Subcutaneous abdominal adipose tissue (tissue), 5 donors: ENCODE results near the gene GLB1L2.
"Not testable (repeated sequence)": the region's sequence is repeated elsewhere in the genome, so short reads cannot be mapped to it uniquely, and the experiment has no call there.

Experiments used
- H3K27ac ChIP-seq: one replicate; pipeline ENCODE4 v1.7.0; 2013; ENCODE audit warnings: low read depth, mild to moderate bottlenecking, inconsistent platforms, low read length, moderate library complexity
- H3K27me3 ChIP-seq, 5 donors: one replicate each; pipeline ENCODE4 v1.7.0; 2013; ENCODE audit warnings: low read length in 5 of 5, inconsistent platforms in 1 of 5; ENCODE audit not compliant: control insufficient read depth in 5 of 5, insufficient read depth in 4 of 5
- H3K36me3 ChIP-seq, 5 donors: one replicate each; pipeline ENCODE4 v1.7.0; 2013; ENCODE audit warnings: low read length in 5 of 5; ENCODE audit not compliant: control insufficient read depth in 5 of 5, insufficient read depth in 5 of 5
- H3K4me1 ChIP-seq, 5 donors: one replicate each; pipeline ENCODE4 v1.7.0; 2013; ENCODE audit warnings: low read length in 5 of 5, mild to moderate bottlenecking in 3 of 5, moderate library complexity in 1 of 5; ENCODE audit not compliant: control insufficient read depth in 5 of 5, insufficient read depth in 5 of 5
- H3K4me3 ChIP-seq, 5 donors: one replicate each; pipeline ENCODE4 v1.7.0; 2013; ENCODE audit warnings: low read length in 5 of 5, low read depth in 1 of 5
- H3K9ac ChIP-seq, 5 donors: one replicate each; pipeline ENCODE4 v1.7.0; 2013; ENCODE audit warnings: low read length in 5 of 5, mild to moderate bottlenecking in 4 of 5, moderate library complexity in 3 of 5
- H3K9me3 ChIP-seq, 5 donors: one replicate each; pipeline ENCODE4 v1.7.0; 2013; ENCODE audit warnings: low read length in 5 of 5; ENCODE audit not compliant: control insufficient read depth in 5 of 5
- donor health status: healthy.
- donor health status: healthy.
- donor health status: healthy.
- donor health status: healthy.
- donor health status: healthy.

GLB1L2 gene

DNA sequence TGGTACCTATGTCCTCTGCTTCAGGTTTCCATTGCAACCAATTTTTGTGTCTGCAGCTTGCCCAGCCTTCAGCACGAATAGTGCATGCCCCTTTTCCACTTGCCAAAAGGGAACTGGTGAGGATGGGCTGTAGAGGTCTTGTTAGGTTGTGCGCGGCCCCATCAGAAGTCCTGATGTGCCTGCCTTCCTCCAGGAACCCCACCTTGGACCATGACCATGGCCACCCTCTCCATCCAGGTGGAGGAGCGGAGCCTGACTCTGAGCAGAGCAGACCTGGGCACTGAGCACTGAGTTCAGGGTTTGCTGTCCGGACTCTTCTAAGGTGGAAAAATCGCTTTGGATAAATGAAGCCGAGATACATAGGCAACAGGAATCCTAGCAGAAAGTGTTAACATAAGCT, 6.9 kb downstream of the GLB1L2 start:
- Histone ChIP-seq H3K4me3 (no peak overlapping the region), H3K27ac (no peak overlapping the region), H3K9ac (no peak overlapping the region), H3K36me3 (no peaks in the 10 kb centered on the region), H3K27me3 (peaks cover 0 to 12% (median 5%) of the 10 kb centered on the region in 5 donors), H3K4me1 (no peaks in the 10 kb centered on the region), H3K9me3 (no peaks in the 10 kb centered on the region)

DNA sequence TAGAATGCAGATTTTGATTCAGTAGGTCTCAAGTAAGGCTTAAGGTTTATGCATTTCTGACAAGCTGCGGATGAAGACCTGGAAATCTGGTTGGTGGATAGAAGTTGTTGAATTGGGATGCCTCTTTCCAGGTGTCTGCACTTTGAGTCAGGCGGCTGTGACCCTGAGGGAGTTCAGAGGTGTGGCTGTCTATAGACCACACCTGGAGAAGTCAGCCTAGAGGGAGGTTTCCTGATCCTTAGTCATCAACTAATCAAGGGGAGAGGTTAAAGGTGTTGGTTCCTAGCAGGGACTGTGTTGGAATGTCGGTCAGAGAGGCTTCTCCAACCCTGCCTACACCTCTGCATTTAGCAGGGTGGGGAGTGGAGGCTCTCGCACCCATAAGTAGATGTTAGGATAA, 8.0 kb downstream of the GLB1L2 start:
- Histone ChIP-seq H3K4me1 (no peaks in the 10 kb centered on the region), H3K27me3 (peaks cover 0 to 9% (median 3%) of the 10 kb centered on the region in 5 donors), H3K4me3 (no peak overlapping the region), H3K27ac (no peak overlapping the region), H3K9me3 (no peaks in the 10 kb centered on the region), H3K9ac (no peak overlapping the region), H3K36me3 (no peaks in the 10 kb centered on the region)

DNA sequence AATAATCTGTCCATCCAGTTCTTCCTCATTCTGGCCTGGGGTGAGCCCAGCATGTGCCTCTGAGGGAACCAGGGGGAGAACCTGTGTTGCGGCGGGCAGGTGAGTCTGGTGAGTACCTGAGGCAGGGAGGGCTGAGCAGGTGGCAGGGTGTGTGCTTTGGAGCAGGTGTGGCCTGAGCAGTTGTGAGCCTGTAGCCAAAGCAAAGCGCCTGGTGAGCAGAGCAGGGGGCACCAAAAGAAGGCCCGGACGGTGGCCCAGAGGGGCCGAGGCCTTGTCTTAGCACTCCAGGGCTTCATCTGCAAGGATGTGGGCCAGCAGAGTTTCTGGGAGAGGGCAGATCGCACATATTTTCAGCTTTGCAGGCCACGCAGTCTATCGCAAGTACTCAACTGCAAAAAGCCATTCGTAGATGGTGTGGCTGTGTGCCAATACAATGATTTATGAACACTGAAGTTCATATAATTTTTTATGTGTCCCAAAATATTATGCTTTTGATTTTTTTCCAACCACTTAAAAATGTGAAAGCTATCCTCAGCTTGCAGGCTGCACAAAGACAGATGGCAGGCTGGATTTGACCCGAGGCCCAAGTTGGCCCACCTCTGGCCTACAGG, 8.7 kb downstream of the GLB1L2 start:
- Histone ChIP-seq H3K27me3 (peaks cover 0 to 9% (median 3%) of the 10 kb centered on the region in 5 donors), H3K9me3 (no peaks in the 10 kb centered on the region), H3K9ac (no peak overlapping the region), H3K36me3 (no peaks in the 10 kb centered on the region), H3K27ac (no peak overlapping the region), H3K4me3 (no peak overlapping the region), H3K4me1 (no peaks in the 10 kb centered on the region)

DNA sequence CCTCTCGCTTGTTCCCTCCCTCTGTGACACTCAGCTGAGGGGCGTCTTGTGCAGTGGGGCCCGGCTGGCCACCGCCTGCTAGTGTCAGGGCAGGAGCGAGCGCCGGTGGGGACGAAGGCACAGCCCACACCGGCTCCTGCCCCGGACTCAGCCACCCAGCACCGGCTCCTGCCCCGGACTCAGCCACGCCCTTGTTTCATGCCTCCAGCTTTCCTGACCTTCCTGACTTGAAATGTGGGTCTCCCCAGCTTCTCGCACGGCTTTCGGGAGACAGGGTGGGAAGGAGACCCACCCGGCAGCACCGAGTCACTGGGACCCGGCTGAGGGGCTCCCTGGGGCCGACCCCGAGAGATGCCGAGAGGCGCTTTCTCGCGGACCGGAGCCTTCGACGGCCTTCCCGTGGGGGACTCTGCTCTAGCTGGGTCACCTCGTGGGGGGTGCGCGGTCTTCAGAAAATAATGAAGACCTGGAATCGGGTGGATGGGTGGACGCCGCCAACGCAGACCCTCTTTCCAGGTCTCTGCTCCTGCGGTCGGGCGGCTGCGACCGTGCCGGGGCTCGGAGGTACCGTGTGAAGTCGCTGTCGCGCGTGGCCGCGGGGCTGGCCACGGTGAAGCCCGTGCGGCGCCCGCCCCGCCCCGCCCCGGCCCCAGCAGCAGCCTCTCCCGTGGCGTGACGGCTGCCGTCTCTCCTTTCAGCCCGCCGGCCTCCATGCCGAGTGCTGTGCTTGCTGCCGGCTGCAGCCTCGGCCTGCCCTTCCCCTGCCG, 10.2 kb downstream of the GLB1L2 start:
- H3K9ac ChIP-seq: no peak overlapping the region
- H3K4me3 ChIP-seq: no peak overlapping the region

DNA sequence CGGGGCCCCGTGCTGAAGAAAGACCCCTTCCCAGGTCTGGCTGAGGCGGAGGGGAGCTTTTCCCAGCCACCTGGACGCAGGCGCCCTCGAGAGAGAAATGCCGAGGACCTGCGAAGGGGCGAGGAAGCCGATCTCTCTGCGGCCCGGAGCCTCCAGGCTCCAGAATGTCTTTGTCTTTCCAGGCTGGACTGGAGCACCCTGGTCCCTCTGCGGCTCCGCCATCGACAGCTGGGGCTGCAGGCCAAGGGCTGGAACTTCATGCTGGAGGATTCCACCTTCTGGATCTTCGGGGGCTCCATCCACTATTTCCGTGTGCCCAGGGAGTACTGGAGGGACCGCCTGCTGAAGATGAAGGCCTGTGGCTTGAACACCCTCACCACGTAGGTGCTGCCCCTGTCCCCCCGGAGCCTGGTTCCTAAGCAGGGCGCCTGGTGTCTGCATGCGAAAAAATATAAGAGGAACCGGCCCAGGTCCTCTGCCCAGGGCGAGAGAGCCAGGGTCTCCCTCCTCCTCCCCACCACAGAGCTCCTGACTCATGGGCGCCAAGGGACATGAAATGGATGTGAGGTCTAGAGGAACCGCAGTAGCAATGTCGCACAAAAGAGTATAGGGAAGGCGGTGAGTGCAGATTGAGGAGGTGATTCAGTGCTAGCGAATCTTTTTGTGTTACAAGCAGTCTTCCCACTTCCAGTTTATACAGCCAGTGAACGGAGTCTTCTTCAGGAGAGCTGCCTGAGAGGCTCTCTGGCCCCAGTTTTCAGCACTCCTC, 11.0 kb downstream of the GLB1L2 start:
- no peak overlapping the region for H3K27ac ChIP-seq
- no peaks in the 10 kb centered on the region for H3K9me3 ChIP-seq
- no peaks in the 10 kb centered on the region for H3K4me1 ChIP-seq
- H3K36me3 ChIP-seq: no peaks in the 10 kb centered on the region
- H3K27me3 ChIP-seq: peaks cover 3 to 12% (median 5%) of the 10 kb centered on the region in 5 donors
- H3K4me3 ChIP-seq: no peak overlapping the region
- no peak overlapping the region for H3K9ac ChIP-seq

More for the DNA sequence above, 10.2 kb downstream of the GLB1L2 start:
- Histone ChIP-seq H3K9me3 (no peaks in the 10 kb centered on the region), H3K4me1 (no peaks in the 10 kb centered on the region), H3K36me3 (no peaks in the 10 kb centered on the region), H3K27me3 (peaks cover 0 to 12% (median 5%) of the 10 kb centered on the region in 5 donors), H3K27ac (no peak overlapping the region)

DNA sequence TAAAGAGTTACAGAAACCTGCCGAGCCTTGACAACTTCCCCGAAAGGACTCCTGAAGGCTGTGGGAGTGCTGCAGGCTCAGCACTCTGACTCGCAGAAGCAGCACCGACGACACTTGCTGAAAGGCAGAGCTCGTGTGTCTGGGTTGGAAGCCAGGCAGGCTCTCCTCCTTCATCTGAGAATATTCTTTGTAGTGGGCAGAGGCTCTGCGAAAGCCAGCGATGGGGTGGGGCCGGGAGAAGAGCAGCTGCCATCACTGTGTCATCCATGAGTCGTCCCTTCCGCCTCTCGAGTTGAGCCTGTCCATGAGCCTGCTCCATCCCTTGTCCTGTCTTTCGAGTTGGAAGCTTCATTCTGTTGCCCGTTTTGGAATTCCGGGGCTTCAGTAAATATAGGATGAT, 11.9 kb downstream of the GLB1L2 start:
- no peaks in the 10 kb centered on the region for H3K36me3 ChIP-seq
- H3K9ac ChIP-seq: no peak overlapping the region
- peaks cover 3 to 12% (median 5%) of the 10 kb centered on the region in 5 donors for H3K27me3 ChIP-seq
- no peak overlapping the region for H3K27ac ChIP-seq
- no peaks in the 10 kb centered on the region for H3K4me1 ChIP-seq
- H3K9me3 ChIP-seq: no peaks in the 10 kb centered on the region
- no peak overlapping the region for H3K4me3 ChIP-seq

DNA sequence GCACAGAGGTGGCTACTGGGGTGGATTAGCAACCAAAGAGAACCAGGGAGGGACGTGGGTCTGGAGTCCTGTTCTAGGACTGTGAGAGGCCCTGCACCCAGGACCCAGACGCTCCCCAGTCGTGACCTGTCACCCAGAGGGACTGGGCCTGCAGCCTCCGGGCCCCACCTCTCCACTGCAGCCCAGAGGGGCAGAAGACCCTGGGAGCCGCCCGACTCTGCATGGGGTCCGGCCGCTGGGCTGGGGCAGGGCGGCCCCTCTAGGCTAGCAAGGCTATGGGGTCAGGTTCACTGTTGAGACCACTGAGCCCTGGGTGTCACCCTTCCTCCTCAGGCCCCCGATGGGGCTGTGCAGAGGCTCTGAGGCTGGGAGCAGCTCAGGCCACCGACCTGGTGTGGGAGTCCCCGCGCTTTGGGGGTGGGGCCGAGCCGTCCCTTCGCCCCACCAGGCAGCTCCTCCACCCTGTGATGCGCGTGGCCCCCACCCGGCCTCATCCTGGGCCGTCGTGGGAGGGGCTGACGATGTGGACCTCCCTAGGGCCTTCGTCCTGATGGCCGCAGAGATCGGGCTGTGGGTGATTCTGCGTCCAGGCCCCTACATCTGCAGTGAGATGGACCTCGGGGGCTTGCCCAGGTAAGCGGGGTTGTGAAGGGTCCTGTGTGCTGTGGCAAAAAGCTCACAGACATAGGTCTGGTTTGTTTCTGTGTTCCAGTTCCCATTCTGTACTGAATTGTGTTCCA, 12.9 kb downstream of the GLB1L2 start:
- not testable (repeated sequence) for H3K27ac ChIP-seq, H3K36me3 ChIP-seq, H3K9ac ChIP-seq, H3K4me1 ChIP-seq, H3K9me3 ChIP-seq, H3K4me3 ChIP-seq
- H3K27me3 ChIP-seq: peaks cover 3 to 12% (median 5%) of the 10 kb centered on the region in 5 donors

DNA sequence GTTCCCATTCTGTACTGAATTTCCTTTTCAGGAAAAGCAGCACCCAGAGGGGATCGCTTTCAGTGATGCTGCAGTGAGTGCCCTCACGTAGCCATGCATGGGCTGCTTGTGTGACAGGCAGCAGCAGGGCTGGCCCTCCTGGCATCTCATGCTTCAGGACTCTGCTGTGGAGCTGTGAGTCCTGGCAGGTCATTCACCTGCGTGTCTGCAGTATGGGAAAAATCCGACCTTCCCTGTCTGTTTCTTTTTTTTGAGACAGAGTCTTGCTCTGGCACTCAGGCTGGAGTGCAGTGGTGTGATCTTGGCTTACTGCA, 13.4 kb downstream of the GLB1L2 start:
- Histone ChIP-seq H3K27me3 (peaks cover 3 to 12% (median 5%) of the 10 kb centered on the region in 5 donors), H3K27ac (no peak overlapping the region), H3K9me3 (no peaks in the 10 kb centered on the region), H3K4me3 (no peak overlapping the region), H3K9ac (no peak overlapping the region), H3K4me1 (no peaks in the 10 kb centered on the region), H3K36me3 (no peaks in the 10 kb centered on the region)

DNA sequence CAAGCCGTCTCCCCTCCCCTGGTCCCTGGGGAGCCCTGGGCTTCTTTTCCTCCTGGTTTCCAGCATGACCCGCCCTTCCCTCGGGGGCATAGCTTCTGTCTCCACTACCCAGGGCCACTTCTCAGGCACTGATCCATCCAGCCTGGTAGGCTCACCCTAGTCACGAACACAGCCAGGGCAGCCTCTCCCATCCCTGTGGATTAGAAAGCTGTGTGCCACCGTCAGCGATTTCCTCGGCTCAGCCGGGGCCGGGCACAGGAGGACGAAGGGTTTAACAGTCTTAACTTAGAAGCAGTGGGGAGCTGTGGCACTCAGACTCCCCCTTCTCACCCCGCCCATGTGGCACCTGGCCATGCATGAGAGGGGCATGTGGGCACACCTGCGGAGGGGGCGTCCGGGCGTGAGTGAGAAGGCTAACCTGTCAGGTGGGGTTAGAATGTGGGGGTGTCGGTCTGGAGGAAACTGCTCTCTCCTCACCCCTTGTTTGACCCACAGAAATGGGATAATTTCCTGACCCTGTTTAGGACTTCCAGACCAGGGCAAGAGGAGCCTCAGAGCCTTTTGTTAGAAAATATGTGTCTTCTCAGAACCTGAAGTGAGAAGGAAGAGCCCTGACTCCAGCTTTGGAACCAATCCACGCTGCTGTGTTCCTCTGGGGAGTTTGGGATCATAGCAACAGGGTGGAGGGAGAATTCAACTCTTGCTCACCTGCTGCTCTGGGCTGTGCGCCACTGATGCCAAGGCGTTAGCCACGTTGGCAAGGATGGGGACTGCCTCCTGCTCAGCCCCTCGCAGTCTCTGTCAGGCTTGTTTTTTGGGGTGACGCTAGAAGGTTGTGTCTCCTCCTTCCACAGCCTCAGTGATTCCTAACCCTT, 14.6 kb downstream of the GLB1L2 start:
- Histone ChIP-seq H3K27me3 (peaks cover 3 to 12% (median 5%) of the 10 kb centered on the region in 5 donors), H3K27ac (no peak overlapping the region), H3K9me3 (no peaks in the 10 kb centered on the region), H3K9ac (no peak overlapping the region), H3K36me3 (no peaks in the 10 kb centered on the region), H3K4me3 (no peak overlapping the region), H3K4me1 (no peaks in the 10 kb centered on the region)
